Spleen (tissue), 7 donors: ENCODE measurements around the gene GDPD3.

ENCODE experiments used
- CTCF ChIP-seq, 11 experiments: fragments of 200-600 bp in 7 of 11; fragments of 450-650 bp in 4 of 11; sonication (generic) in 4 of 11; IDR thresholded peaks in 8 of 11; conservative IDR thresholded peaks in 3 of 11; 1 replicate in 7 of 11; 2 replicates in 4 of 11; pipeline versions ENCODE4 v1.4.0 to v1.8.0; 2016 to 2021; ENCODE audit warnings: antibody characterized with exemption in 11 of 11, inconsistent platforms in 4 of 11, mild to moderate bottlenecking in 1 of 11
- POLR2A ChIP-seq, 3 donors: fragments of 450-650 bp; IDR thresholded peaks; one replicate each; pipeline ENCODE4 v1.5.1; 2017; ENCODE audit warnings: antibody characterized with exemption in 3 of 3, mild to moderate bottlenecking in 1 of 3
- POLR2AphosphoS5 ChIP-seq, 3 donors: sonication (generic); formaldehyde crosslinking; IDR thresholded peaks; one replicate each; pipeline ENCODE4 v1.5.1; 2017; ENCODE audit warnings: antibody characterized with exemption in 3 of 3
- donor health status: DM: no; HTN: no; CAD: no; lungs with moderate emphysema.
- donor health status: DM: no; HTN: no; CAD: no.
- donor health status: DM: no; HTN: no; CAD: no.

- peak in 4 of 11 experiments; percentile 25 to 52 (median 36) for TF ChIP-seq CTCF (IDR thresholded peaks at IDR 0.05 in 8 of 11, conservative IDR thresholded peaks at IDR 0.05 in 3 of 11)
- peak; percentile 19 to 61 (median 27) for TF ChIP-seq POLR2A (IDR thresholded peaks at IDR 0.05)
- TF ChIP-seq POLR2AphosphoS5 (IDR thresholded peaks at IDR 0.05) = peak; percentile 97 to 99 (median 98)
Observed at GRCh38 chr16:30075503-30076275, 37.6 kb downstream of the GDPD3 start, which contains the start of gene PPP4C.
